HepG2 (cell line): ENCODE measurements around the gene PCDHB9. TPM values are rescaled to one million over a fixed set of nuclear protein-coding genes. Genes with fewer than 3 reads are reported as not detected.
"Not testable (repeated sequence)": the region's sequence is repeated elsewhere in the genome, so short reads cannot be mapped to it uniquely, and the experiment has no call there.

Experiments
- ATAC-seq: fragments of 200-7000 bp; cut with Tn5 transposase; 3 replicates; pipeline ENCODE4 v1.9.1; 2020; ENCODE audit warnings: mild to moderate bottlenecking, moderate library complexity
- BruUV-seq: library from RNA; stranded (reverse); fragments of 400-500 nt; replicated peaks from 2 replicates; lab custom pipeline; 2021; lab: Mats Ljungman, UMichigan
- CTCF ChIA-PET: fragments of 300-600 bp; formaldehyde crosslinking; extraction: SDS; loops from one replicate; lab custom pipeline; 2021; ENCODE audit warnings: low total read pairs, inconsistent platforms, low intra/inter-chr PET ratio; lab: Yijun Ruan, JAX
- POLR2A ChIA-PET: fragments of 350-600 bp; sonication (Branson Sonifier 250); formaldehyde crosslinking; loops from one replicate; lab custom pipeline; 2020; ENCODE audit warnings: antibody characterized with exemption, inconsistent platforms; lab: Yijun Ruan, JAX
- DNase-seq: peaks from one replicate; pipeline ENCODE4 v3.0.0-alpha.2; 2015; ENCODE audit warnings: low spot score
- FAIRE-seq: peaks from 3 replicates; lab custom pipeline; 2011; peaks lifted over from hg19 to GRCh38; lab: Jason Lieb, UNC
- H2AFZ ChIP-seq: one replicate; pipeline ENCODE4 v1.6.1; 2011; ENCODE audit warnings: low read length, inconsistent platforms
- H3K27ac ChIP-seq: fragments of 300-600 bp; 3 replicates; pipeline ENCODE4 v1.8.0; 2011; ENCODE audit warnings: mixed run types, mild to moderate bottlenecking, mixed read lengths, low read length, inconsistent platforms; ENCODE audit not compliant: insufficient read depth; ENCODE audit errors: extremely low read length
- H3K27me3 ChIP-seq, 2 experiments: fragments of 200-600 bp in 1 of 2; 2 replicates in 1 of 2; 3 replicates in 1 of 2; pipeline versions ENCODE4 v1.6.0 to v1.8.0; 2011; ENCODE audit warnings: low read length in 2 of 2, mild to moderate bottlenecking in 2 of 2, moderate library complexity in 2 of 2, inconsistent platforms in 1 of 2; ENCODE audit not compliant: insufficient read depth in 2 of 2, control insufficient read depth in 1 of 2
- H3K36me3 ChIP-seq, 2 experiments: fragments of 200-600 bp in 1 of 2; replicated peaks in 1 of 2; 2 replicates in 1 of 2; 3 replicates in 1 of 2; pipeline versions ENCODE4 v1.5.1 to v1.8.0; 2011; ENCODE audit warnings: low read length in 2 of 2, inconsistent platforms in 1 of 2; ENCODE audit not compliant: insufficient read depth in 2 of 2, control insufficient read depth in 1 of 2
- H3K4me1 ChIP-seq: 2 replicates; pipeline ENCODE4 v1.5.1; 2012; ENCODE audit warnings: low read length, inconsistent platforms; ENCODE audit not compliant: insufficient read depth
- H3K4me2 ChIP-seq: 2 replicates; pipeline ENCODE4 v1.6.0; 2011; ENCODE audit warnings: low read depth, low read length, inconsistent platforms
- H3K4me3 ChIP-seq, 3 experiments: fragments of 200-600 bp in 1 of 3; sonication (generic), shearing (Covaris generic) in 1 of 3; replicated peaks in 1 of 3; 2 replicates each; pipeline ENCODE4 v1.5.1; 2011 to 2016; ENCODE audit warnings: low read length in 3 of 3, inconsistent platforms in 2 of 3, low read depth in 2 of 3, mild to moderate bottlenecking in 2 of 3, control low read depth in 1 of 3, mixed read lengths in 1 of 3; ENCODE audit not compliant: insufficient read depth in 1 of 3
- H3K79me2 ChIP-seq: one replicate; pipeline ENCODE4 v1.6.1; 2011; ENCODE audit warnings: low read length, inconsistent platforms; ENCODE audit not compliant: insufficient read depth
- H3K9ac ChIP-seq: 2 replicates; pipeline ENCODE4 v1.6.0; 2011; ENCODE audit warnings: mild to moderate bottlenecking, low read depth, low read length, inconsistent platforms; ENCODE audit not compliant: insufficient read depth
- H3K9me3 ChIP-seq: 2 replicates; pipeline ENCODE4 v1.5.1; 2012; ENCODE audit warnings: mild to moderate bottlenecking, low read length
- H4K20me1 ChIP-seq: 2 replicates; pipeline ENCODE4 v1.6.0; 2011; ENCODE audit warnings: inconsistent platforms, mild to moderate bottlenecking, low read length, moderate library complexity; ENCODE audit not compliant: insufficient read depth
- AKAP8 ChIP-seq: sonication (generic); formaldehyde crosslinking; IDR thresholded peaks from 2 replicates; pipeline ENCODE4 v1.5.1; 2020; ENCODE audit warnings: mild to moderate bottlenecking, missing genetic modification reagents
- CTCF ChIP-seq: sonication (generic); formaldehyde crosslinking; IDR thresholded peaks from 2 replicates; pipeline ENCODE4 v1.5.0; 2020; ENCODE audit warnings: mild to moderate bottlenecking, missing genetic modification reagents, moderate library complexity
- LRRFIP1 ChIP-seq: sonication (generic); formaldehyde crosslinking; conservative IDR thresholded peaks from 2 replicates; pipeline ENCODE4 v1.4.0; 2020; ENCODE audit warnings: missing genetic modification reagents
- SMARCC2 ChIP-seq: fragments of 450-650 bp; IDR thresholded peaks from 2 replicates; pipeline ENCODE4 v1.6.1; 2017; ENCODE audit warnings: antibody characterized with exemption, mild to moderate bottlenecking
- STAG1 ChIP-seq: sonication (generic); formaldehyde crosslinking; IDR thresholded peaks from 2 replicates; pipeline ENCODE4 v1.4.0; 2020; ENCODE audit warnings: missing genetic modification reagents
- TBP ChIP-seq: sonication (generic); formaldehyde crosslinking; IDR thresholded peaks from 2 replicates; pipeline ENCODE4 v1.5.0; 2020; ENCODE audit warnings: missing genetic modification reagents
- TP53 ChIP-seq: sonication (generic); formaldehyde crosslinking; conservative IDR thresholded peaks from 2 replicates; pipeline ENCODE4 v1.4.0; 2020; ENCODE audit warnings: missing genetic modification reagents
- ZC3H4 ChIP-seq: sonication (generic); formaldehyde crosslinking; IDR thresholded peaks from 2 replicates; pipeline ENCODE4 v1.4.0; 2020; ENCODE audit warnings: missing genetic modification reagents, borderline replicate concordance
- ZMYM4 ChIP-seq: sonication (generic); formaldehyde crosslinking; IDR thresholded peaks from 2 replicates; pipeline ENCODE4 v1.8.1; 2023; ENCODE audit warnings: mild to moderate bottlenecking, missing genetic modification reagents
- ZNF263 ChIP-seq: sonication (generic); formaldehyde crosslinking; IDR thresholded peaks from 2 replicates; pipeline ENCODE4 v1.4.0; 2020; ENCODE audit warnings: missing genetic modification reagents
- ZNF616 ChIP-seq: sonication (generic); formaldehyde crosslinking; IDR thresholded peaks from 2 replicates; pipeline ENCODE4 v1.5.0; 2020; ENCODE audit warnings: low read depth, mild to moderate bottlenecking, missing genetic modification reagents
- WGBS: methylation state at CpG from one replicate; pipeline ENCODE4 v1.1.6; 2017; ENCODE audit warnings: low lambda C conversion rate; 5-methylcytosine and 5-hydroxymethylcytosine counted together
- in situ Hi-C: cut with HindIII; loops from 2 replicates; pipeline ENCODE4 v1.10.0; 2017; ENCODE audit warnings: low pct_unique_long_range_greater_than_20kb; ENCODE audit not compliant: extremely low pct_ligation_motif_present
- intact Hi-C: fragments of 100-400 bp; cut with micrococcal nuclease; formaldehyde crosslinking; loops from one replicate; pipeline ENCODE4 v1.10.0; 2022; ENCODE audit not compliant: unreplicated experiment
- polyA plus RNA-seq, 8 experiments: library from polyadenylated mRNA; depleted of rRNA in 3 of 8; stranded (reverse) in 7 of 8; unstranded in 1 of 8; fragments of >200 nt; fragmentation: Illumina TruSeq in 4 of 8; extraction: Trizol in 4 of 8; gene quantifications; 2 replicates each; pipeline versions ENCODE4 v1.2.1 to v1.2.3, GENCODE V29; 2011 to 2016; ENCODE audit warnings: low read depth in 4 of 8, missing spikeins in 1 of 8, mixed read lengths in 1 of 8; ENCODE audit not compliant: insufficient read depth in 1 of 8
- total RNA-seq, 5 experiments: library from RNA; depleted of rRNA; stranded (reverse); fragments of >200 nt; fragmentation: Illumina TruSeq; extraction: Trizol; gene quantifications; 2 replicates each; pipeline ENCODE4 v1.2.3, GENCODE V29; 2016; ENCODE audit warnings: low read depth in 1 of 5

PCDHB9 gene
- total and polyA plus RNA-seq, 2 of the 13 experiments (the other 11 are each of a cell fraction or from before 2014, with no cell fraction given) = 0.17 to 0.18 TPM

- CTCF ChIA-PET = no interaction called here
- Histone ChIP-seq H3K9me3 (peaks cover 21% of the 10 kb centered on the region), H3K79me2 (no peaks in the 10 kb centered on the region), H3K36me3 (no peaks in the 10 kb centered on the region), H3K27ac (no peak within 1 kb of the TSS), H3K4me3 (no peak within 1 kb of the TSS), H3K27me3 (no peaks in the 10 kb centered on the region), H4K20me1 (no peaks in the 10 kb centered on the region), H3K4me2 (no peak within 1 kb of the TSS), H3K4me1 (no peaks in the 10 kb centered on the region), H3K9ac (no peak within 1 kb of the TSS), H2AFZ (peak within 1 kb of the TSS; percentile 55)
- FAIRE-seq = no peak
- BruUV-seq = no TSS peak
- peak; percentile 6 for DNase-seq
- 40% methylated on average over 20 of the region's 21 CpGs for WGBS
- TF ChIP-seq ZNF616 (CRISPR knock-in tag) (no peak), TBP (CRISPR knock-in tag) (no peak), STAG1 (peak; percentile 42; the same call in 1 of the 2 replicates), ZC3H4 (CRISPR knock-in tag) (no peak), LRRFIP1 (CRISPR knock-in tag) (no peak), ZNF263 (no peak), TP53 (CRISPR knock-in tag) (no peak), ZMYM4 (no peak), AKAP8 (no peak), CTCF (CRISPR knock-in tag) (peak; percentile 60), SMARCC2 (no peak)
- POLR2A ChIA-PET = no interaction called here
- ATAC-seq = peak; percentile 50; the same call in 1 of the 3 replicates
- in situ Hi-C loops = no loop called here
- intact Hi-C loops = no loop called here
Observed at GRCh38 chr5:141199359-141200235, 12.6 kb downstream of the PCDHB9 start, which contains the start of gene PCDHB11. Gene PCDHB11, plus strand, starts transcription at chr5:141199627. Its CDS starts 148 bp downstream, at chr5:141199775.

- H3K27ac ChIP-seq, H2AFZ ChIP-seq, DNase-seq, H3K27me3 ChIP-seq, H3K79me2 ChIP-seq, H3K36me3 ChIP-seq, H3K9ac ChIP-seq, CTCF ChIA-PET, H3K4me2 ChIP-seq, in situ Hi-C loops, POLR2A ChIA-PET, H3K4me3 ChIP-seq, BruUV-seq, ATAC-seq, intact Hi-C loops, H4K20me1 ChIP-seq, H3K4me1 ChIP-seq, FAIRE-seq: not testable (repeated sequence)
- H3K9me3 ChIP-seq = peaks cover 18% of the 10 kb centered on the region
- 59% methylated on average over 19 of the region's 38 CpGs for WGBS
Observed at GRCh38 chr5:141201126-141201525, 14.2 kb downstream of the PCDHB9 start.
